Measurements from ENCODE around the gene NDUFV1. TPM values are rescaled to one million over a fixed set of nuclear protein-coding genes. Genes with fewer than 3 reads are reported as not detected.
"Not testable (repeated sequence)": the region's sequence is repeated elsewhere in the genome, so short reads cannot be mapped to it uniquely, and the experiment has no call there.

NDUFV1 gene
- total RNA-seq, 1 experiment from 2014 or later = 153 TPM

DNA sequence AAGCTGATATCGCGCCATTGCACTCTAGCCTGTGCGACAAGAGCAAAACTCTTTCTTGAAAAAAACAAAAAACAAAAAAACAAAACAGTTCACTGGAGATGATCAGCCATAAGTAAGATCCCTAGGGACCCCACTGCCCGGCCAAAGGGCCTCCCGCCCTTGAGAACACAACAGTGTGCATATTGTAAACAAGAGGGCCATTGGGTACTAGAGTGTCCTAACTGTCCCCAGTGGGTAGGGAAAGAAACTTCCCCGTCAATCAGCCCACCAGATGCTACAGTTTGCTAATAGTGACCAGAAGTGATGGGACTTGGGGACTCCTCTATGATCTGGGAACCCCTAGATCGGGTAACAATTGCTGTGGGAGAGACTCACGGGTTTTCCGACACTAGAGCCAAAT lies 47.5 kb downstream of the NDUFV1 start:
- DNase-seq (ENCODE audit: low read depth) = no peak

DNA sequence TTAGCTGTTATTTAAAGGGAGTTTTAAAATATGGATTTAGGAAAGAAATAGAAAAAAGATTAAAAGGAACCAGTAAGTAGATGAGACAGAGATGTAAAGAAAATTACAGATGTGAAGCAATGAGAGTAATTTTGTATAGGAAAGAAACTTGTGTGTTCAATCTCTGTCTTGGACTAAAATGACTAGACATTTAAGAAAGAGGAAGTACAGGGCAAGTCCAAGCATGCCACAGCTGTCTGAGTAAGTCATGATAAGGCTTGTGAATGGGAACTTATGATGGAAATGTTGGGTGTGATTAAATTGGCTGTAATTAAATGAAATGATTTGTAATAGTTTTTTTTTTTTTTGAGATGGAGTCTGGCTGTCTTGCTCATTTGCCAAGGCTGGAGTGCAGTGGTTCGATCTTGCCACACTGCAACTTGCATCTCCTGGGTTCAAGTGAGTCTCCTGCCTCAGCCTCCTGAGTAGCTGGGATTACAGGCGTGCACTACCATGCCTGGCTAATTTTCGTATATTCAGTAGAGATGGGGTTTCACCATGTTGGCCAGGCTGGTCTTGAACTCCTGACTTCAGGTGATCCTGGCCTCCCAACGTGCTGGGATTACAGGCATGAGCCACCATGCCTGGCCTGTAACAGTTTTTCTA lies 49.7 kb downstream of the NDUFV1 start:
- DNase-seq (ENCODE audit: low read depth) = no peak

DNA sequence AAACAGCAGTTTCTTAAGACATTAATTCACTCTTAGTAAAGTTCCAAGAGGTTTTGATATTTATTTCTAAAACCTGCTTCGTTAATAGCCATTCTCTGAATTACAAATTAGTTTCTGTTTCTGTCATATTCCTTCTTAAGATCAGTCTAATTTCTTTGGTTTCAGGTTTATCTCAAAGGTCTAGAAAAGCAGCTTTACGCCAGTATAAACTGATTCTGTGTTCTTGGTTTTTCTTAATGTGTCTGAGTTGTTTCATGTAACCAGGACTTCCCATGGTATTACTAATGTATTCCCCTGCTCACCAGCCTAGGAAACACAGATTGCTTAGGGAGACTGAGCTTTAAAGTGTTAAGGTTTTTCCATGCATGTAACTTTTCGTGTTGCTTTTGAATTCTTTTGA lies 50.6 kb downstream of the NDUFV1 start:
- DNase-seq (ENCODE audit: low read depth) = no peak

DNA sequence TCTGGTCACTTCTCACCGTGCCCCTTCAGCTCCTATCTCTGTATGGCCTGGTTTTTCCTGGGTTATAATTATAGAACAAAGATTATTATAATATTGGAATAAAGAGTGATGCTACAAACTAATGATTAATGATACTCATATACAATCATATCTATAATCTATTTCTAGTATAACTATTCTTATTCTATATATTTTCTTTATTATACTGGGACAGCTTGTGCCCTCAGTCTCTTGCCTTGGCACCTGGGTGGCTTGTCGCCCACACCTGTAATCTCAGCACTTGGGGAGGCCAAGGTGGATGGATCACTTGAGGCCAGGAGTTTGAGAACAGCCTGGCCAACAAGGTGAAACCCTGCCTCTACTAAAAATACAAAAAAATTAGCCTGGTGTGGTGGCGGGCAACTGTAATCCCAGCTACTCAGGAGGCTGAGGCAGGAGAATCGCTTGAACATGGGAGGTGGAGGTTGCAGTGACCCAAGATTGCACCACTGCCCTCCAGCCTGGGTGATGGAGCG lies 53.0 kb downstream of the NDUFV1 start:
- not testable (repeated sequence) for DNase-seq (ENCODE audit: low read depth)

DNA sequence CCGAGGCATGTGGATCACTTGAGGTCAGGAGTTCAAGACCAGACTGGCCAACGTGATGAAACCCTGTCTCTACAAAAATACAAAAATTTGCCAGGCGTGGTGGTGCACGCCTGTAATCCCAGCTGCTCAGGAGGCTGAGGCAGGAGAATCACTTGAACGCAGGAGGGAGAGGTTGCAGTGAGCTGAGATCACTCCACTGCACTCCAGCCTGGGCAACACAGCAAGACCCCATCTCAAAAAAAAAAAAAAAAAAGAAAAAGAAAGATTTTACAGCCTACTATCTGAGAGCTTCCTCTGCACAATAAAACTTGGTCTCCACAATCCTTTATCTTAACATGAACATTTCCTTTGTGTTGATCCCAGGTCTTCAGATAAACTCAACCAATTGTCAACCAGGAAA lies 54.0 kb downstream of the NDUFV1 start:
- not testable (repeated sequence) for DNase-seq (ENCODE audit: low read depth)

Other genes with a start within 250 kb of the NDUFV1 start
- 16.2 and 22.6 TPM in 2 replicates for gene CLCF1, start 233.3 kb upstream of the NDUFV1 start, total RNA-seq (2014; rRNA removed; shearing (Covaris generic))
- 7.3 and 13.3 TPM in 2 replicates for gene RAD9A, start 214.9 kb upstream of the NDUFV1 start, total RNA-seq (2014; rRNA removed; shearing (Covaris generic))
- 223 and 247 TPM in 2 replicates for gene PPP1CA, start 205.1 kb upstream of the NDUFV1 start, total RNA-seq (2014; rRNA removed; shearing (Covaris generic))
- not detected in 2 replicates for gene TBC1D10C, start 202.9 kb upstream of the NDUFV1 start, total RNA-seq (2014; rRNA removed; shearing (Covaris generic))
- gene CARNS1, start 191.3 kb upstream of the NDUFV1 start, total RNA-seq (2014; rRNA removed; shearing (Covaris generic)) = 0.22 TPM in 1 of 2 replicates, not detected in the other
- 36.6 and 37.1 TPM in 2 replicates for gene RPS6KB2, start 178.4 kb upstream of the NDUFV1 start, total RNA-seq (2014; rRNA removed; shearing (Covaris generic))
- 0.20 and 0.47 TPM in 2 replicates for gene PTPRCAP, start 169.3 kb upstream of the NDUFV1 start, total RNA-seq (2014; rRNA removed; shearing (Covaris generic))
- gene CORO1B, start 163.5 kb upstream of the NDUFV1 start, total RNA-seq (2014; rRNA removed; shearing (Covaris generic)) = 79.7 and 137 TPM in 2 replicates
- not detected in 2 replicates for gene GPR152, start 154.2 kb upstream of the NDUFV1 start, total RNA-seq (2014; rRNA removed; shearing (Covaris generic))
- gene CABP4, start 151.6 kb upstream of the NDUFV1 start, total RNA-seq (2014; rRNA removed; shearing (Covaris generic)) = 6.9 and 9.0 TPM in 2 replicates
- 13.5 and 16.1 TPM in 2 replicates for gene TMEM134, start 137.7 kb upstream of the NDUFV1 start, total RNA-seq (2014; rRNA removed; shearing (Covaris generic))
- gene AIP, start 123.9 kb upstream of the NDUFV1 start, total RNA-seq (2014; rRNA removed; shearing (Covaris generic)) = 65.7 and 81.6 TPM in 2 replicates
- gene PITPNM1, start 101.6 kb upstream of the NDUFV1 start, total RNA-seq (2014; rRNA removed; shearing (Covaris generic)) = 18.7 and 36.7 TPM in 2 replicates
- 63.8 and 71.7 TPM in 2 replicates for gene CDK2AP2, start 98.8 kb upstream of the NDUFV1 start, total RNA-seq (2014; rRNA removed; shearing (Covaris generic))
- gene CABP2, start 83.5 kb upstream of the NDUFV1 start, total RNA-seq (2014; rRNA removed; shearing (Covaris generic)) = not detected in 2 replicates
- 436 and 441 TPM in 2 replicates for gene GSTP1, start 23.1 kb upstream of the NDUFV1 start, total RNA-seq (2014; rRNA removed; shearing (Covaris generic))
- 2.6 and 5.7 TPM in 2 replicates for gene NUDT8, start 23.0 kb downstream of the NDUFV1 start, total RNA-seq (2014; rRNA removed; shearing (Covaris generic))
- not detected in 2 replicates for gene TBX10, start 32.8 kb downstream of the NDUFV1 start, total RNA-seq (2014; rRNA removed; shearing (Covaris generic))
- gene ACY3, start 43.8 kb downstream of the NDUFV1 start, total RNA-seq (2014; rRNA removed; shearing (Covaris generic)) = 0.91 TPM in 2 replicates
- not detected in 2 replicates for gene ALDH3B2, start 67.7 kb downstream of the NDUFV1 start, total RNA-seq (2014; rRNA removed; shearing (Covaris generic))